ENCODE measurements around the gene BRICD5. TPM values are rescaled to one million over a fixed set of nuclear protein-coding genes. Genes with fewer than 3 reads are reported as not detected.

Gene BRICD5
- total and polyA plus RNA-seq, 2 of the 13 experiments (the other 11 are each of a cell fraction or from before 2014, with no cell fraction given), result 1.6 to 5.8 TPM

DNA sequence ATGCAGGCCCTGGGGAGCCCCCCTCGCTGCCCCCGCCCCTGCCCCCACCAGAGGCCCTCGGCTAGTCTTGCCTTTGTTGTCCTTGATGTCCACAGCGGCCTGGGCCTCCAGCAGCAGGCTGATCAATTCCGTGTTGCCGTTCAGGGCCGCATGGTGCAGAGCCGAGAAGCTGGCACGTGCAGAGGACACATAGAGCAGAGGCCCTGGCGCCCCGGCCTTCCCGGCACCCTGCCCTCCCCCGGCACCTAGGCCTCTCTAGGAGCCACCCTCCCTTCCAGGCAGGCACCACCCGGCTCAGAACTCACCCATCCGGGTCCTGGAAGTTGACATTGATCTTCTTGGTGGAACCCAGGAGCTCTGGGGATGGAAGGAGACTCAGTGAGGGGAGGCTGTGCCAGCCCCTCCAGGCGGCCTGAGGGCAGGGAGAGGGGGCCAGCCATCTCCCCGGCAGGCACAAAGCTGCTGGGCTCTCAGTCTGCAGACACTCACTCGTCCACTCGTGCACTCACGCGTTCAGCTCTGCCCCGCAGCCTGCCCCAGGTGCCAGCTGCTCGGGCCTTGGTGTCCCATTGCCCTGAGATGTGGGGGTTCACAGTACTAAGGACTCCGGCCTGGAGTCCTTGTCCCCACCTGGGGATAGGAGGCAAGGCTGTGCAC lies 20.5 kb downstream of the BRICD5 start (continued):
- TF ChIP-seq, protein P1, sequence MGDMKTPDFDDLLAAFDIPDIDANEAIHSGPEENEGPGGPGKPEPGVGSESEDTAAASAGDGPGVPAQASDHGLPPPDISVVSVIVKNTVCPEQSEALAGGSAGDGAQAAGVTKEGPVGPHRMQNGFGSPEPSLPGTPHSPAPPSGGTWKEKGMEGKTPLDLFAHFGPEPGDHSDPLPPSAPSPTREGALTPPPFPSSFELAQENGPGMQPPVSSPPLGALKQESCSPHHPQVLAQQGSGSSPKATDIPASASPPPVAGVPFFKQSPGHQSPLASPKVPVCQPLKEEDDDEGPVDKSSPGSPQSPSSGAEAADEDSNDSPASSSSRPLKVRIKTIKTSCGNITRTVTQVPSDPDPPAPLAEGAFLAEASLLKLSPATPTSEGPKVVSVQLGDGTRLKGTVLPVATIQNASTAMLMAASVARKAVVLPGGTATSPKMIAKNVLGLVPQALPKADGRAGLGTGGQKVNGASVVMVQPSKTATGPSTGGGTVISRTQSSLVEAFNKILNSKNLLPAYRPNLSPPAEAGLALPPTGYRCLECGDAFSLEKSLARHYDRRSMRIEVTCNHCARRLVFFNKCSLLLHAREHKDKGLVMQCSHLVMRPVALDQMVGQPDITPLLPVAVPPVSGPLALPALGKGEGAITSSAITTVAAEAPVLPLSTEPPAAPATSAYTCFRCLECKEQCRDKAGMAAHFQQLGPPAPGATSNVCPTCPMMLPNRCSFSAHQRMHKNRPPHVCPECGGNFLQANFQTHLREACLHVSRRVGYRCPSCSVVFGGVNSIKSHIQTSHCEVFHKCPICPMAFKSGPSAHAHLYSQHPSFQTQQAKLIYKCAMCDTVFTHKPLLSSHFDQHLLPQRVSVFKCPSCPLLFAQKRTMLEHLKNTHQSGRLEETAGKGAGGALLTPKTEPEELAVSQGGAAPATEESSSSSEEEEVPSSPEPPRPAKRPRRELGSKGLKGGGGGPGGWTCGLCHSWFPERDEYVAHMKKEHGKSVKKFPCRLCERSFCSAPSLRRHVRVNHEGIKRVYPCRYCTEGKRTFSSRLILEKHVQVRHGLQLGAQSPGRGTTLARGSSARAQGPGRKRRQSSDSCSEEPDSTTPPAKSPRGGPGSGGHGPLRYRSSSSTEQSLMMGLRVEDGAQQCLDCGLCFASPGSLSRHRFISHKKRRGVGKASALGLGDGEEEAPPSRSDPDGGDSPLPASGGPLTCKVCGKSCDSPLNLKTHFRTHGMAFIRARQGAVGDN (CRISPR knock-in tag; IDR thresholded peaks at IDR 0.05), result peak; percentile 93
- peak; percentile 75 for TF ChIP-seq ZNF746 (CRISPR knock-in tag; IDR thresholded peaks at IDR 0.05)
- TF ChIP-seq, protein P2, sequence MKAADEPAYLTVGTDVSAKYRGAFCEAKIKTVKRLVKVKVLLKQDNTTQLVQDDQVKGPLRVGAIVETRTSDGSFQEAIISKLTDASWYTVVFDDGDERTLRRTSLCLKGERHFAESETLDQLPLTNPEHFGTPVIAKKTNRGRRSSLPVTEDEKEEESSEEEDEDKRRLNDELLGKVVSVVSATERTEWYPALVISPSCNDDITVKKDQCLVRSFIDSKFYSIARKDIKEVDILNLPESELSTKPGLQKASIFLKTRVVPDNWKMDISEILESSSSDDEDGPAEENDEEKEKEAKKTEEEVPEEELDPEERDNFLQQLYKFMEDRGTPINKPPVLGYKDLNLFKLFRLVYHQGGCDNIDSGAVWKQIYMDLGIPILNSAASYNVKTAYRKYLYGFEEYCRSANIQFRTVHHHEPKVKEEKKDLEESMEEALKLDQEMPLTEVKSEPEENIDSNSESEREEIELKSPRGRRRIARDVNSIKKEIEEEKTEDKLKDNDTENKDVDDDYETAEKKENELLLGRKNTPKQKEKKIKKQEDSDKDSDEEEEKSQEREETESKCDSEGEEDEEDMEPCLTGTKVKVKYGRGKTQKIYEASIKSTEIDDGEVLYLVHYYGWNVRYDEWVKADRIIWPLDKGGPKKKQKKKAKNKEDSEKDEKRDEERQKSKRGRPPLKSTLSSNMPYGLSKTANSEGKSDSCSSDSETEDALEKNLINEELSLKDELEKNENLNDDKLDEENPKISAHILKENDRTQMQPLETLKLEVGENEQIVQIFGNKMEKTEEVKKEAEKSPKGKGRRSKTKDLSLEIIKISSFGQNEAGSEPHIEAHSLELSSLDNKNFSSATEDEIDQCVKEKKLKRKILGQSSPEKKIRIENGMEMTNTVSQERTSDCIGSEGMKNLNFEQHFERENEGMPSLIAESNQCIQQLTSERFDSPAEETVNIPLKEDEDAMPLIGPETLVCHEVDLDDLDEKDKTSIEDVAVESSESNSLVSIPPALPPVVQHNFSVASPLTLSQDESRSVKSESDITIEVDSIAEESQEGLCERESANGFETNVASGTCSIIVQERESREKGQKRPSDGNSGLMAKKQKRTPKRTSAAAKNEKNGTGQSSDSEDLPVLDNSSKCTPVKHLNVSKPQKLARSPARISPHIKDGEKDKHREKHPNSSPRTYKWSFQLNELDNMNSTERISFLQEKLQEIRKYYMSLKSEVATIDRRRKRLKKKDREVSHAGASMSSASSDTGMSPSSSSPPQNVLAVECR (CRISPR knock-in tag; IDR thresholded peaks at IDR 0.05; ENCODE audit: borderline replicate concordance), result 0 out of 2 replicates have a peak, but pooled peaks have one; percentile 30
- peak; percentile 44; the same call in 1 of the 2 replicates for TF ChIP-seq SALL1 (CRISPR knock-in tag; IDR thresholded peaks at IDR 0.05)
- TF ChIP-seq ZFY (CRISPR knock-in tag; IDR thresholded peaks at IDR 0.05), result peak; percentile 84
- TF ChIP-seq MAZ (IDR thresholded peaks at IDR 0.05; ENCODE audit: borderline replicate concordance, low read depth, low read length), result 0 out of 2 replicates have a peak, but pooled peaks have one; percentile 4
- no peak for TF ChIP-seq MAZ (CRISPR knock-in tag; IDR thresholded peaks at IDR 0.05; ENCODE audit: low read depth)
- peak; percentile 41; the same call in 1 of the 2 replicates for TF ChIP-seq SAP130 (CRISPR knock-in tag; IDR thresholded peaks at IDR 0.05; ENCODE audit: low read depth)
- 0 out of 2 replicates have a peak, but pooled peaks have one; percentile 49 for TF ChIP-seq RNF2 (conservative IDR thresholded peaks at IDR 0.05; ENCODE audit: low read depth)
- no peak for TF ChIP-seq FOXP1 (IDR thresholded peaks at IDR 0.05)
- 0 out of 2 replicates have a peak, but pooled peaks have one; percentile 13 for TF ChIP-seq FOXP1 (CRISPR knock-in tag; IDR thresholded peaks at IDR 0.05)
- 0 out of 2 replicates have a peak, but pooled peaks have one; percentile 29 for TF ChIP-seq ZMAT3 (CRISPR knock-in tag; conservative IDR thresholded peaks at IDR 0.05)
- peak; percentile 49; the same call in 1 of the 2 replicates for TF ChIP-seq ZNF678 (CRISPR knock-in tag; IDR thresholded peaks at IDR 0.05)
- TF ChIP-seq, protein P3, sequence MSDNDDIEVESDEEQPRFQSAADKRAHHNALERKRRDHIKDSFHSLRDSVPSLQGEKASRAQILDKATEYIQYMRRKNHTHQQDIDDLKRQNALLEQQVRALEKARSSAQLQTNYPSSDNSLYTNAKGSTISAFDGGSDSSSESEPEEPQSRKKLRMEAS (IDR thresholded peaks at IDR 0.05), result peak; percentile 90
- TF ChIP-seq, protein P4, sequence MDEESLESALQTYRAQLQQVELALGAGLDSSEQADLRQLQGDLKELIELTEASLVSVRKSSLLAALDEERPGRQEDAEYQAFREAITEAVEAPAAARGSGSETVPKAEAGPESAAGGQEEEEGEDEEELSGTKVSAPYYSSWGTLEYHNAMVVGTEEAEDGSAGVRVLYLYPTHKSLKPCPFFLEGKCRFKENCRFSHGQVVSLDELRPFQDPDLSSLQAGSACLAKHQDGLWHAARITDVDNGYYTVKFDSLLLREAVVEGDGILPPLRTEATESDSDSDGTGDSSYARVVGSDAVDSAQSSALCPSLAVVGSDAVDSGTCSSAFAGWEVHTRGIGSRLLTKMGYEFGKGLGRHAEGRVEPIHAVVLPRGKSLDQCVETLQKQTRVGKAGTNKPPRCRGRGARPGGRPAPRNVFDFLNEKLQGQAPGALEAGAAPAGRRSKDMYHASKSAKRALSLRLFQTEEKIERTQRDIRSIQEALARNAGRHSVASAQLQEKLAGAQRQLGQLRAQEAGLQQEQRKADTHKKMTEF (CRISPR knock-in tag; IDR thresholded peaks at IDR 0.05), result peak; percentile 32; the same call in 1 of the 2 replicates
- no peak for TF ChIP-seq KDM6A (CRISPR knock-in tag; IDR thresholded peaks at IDR 0.05; ENCODE audit: low read depth)
- TF ChIP-seq, protein P5, sequence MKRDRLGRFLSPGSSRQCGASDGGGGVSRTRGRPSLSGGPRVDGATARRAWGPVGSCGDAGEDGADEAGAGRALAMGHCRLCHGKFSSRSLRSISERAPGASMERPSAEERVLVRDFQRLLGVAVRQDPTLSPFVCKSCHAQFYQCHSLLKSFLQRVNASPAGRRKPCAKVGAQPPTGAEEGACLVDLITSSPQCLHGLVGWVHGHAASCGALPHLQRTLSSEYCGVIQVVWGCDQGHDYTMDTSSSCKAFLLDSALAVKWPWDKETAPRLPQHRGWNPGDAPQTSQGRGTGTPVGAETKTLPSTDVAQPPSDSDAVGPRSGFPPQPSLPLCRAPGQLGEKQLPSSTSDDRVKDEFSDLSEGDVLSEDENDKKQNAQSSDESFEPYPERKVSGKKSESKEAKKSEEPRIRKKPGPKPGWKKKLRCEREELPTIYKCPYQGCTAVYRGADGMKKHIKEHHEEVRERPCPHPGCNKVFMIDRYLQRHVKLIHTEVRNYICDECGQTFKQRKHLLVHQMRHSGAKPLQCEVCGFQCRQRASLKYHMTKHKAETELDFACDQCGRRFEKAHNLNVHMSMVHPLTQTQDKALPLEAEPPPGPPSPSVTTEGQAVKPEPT (CRISPR knock-in tag; IDR thresholded peaks at IDR 0.05; ENCODE audit: low read depth), result peak; percentile 47; the same call in 1 of the 2 replicates
